ENCODE results near the gene CDKL2.

The CDKL2 gene

DNA sequence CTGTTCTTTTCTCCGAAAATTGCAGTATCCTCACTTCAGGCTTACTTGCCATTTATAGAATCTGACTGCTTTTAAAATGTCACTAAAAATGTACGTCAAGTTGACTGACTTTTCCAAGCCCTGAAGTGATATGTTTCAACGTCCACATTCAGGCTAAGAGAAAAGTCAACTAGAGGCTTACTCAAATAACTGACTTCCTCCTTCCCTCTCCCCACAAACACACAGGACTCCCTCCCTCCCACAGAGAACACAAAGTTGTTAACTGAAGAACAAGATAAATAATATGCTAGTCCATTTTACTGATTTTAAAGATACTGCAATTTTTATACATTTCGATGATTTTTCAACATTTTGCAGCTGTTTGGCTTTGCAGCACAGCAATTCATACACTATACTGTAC lies 13.8 kb upstream of the CDKL2 start:
- in situ Hi-C loops (cut with HindIII; ENCODE audit: low sequenced_read_pairs), result no loop called here
- TF ChIP-seq, protein P1, sequence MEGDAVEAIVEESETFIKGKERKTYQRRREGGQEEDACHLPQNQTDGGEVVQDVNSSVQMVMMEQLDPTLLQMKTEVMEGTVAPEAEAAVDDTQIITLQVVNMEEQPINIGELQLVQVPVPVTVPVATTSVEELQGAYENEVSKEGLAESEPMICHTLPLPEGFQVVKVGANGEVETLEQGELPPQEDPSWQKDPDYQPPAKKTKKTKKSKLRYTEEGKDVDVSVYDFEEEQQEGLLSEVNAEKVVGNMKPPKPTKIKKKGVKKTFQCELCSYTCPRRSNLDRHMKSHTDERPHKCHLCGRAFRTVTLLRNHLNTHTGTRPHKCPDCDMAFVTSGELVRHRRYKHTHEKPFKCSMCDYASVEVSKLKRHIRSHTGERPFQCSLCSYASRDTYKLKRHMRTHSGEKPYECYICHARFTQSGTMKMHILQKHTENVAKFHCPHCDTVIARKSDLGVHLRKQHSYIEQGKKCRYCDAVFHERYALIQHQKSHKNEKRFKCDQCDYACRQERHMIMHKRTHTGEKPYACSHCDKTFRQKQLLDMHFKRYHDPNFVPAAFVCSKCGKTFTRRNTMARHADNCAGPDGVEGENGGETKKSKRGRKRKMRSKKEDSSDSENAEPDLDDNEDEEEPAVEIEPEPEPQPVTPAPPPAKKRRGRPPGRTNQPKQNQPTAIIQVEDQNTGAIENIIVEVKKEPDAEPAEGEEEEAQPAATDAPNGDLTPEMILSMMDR (IDR thresholded peaks at IDR 0.05; ENCODE audit: low read depth, low read length), result no peak
- DNase-seq (ENCODE audit: low read depth, low spot score), result no peak
- no peak overlapping the region for H3K4me3 ChIP-seq (ENCODE audit: low read depth, low read length)

DNA sequence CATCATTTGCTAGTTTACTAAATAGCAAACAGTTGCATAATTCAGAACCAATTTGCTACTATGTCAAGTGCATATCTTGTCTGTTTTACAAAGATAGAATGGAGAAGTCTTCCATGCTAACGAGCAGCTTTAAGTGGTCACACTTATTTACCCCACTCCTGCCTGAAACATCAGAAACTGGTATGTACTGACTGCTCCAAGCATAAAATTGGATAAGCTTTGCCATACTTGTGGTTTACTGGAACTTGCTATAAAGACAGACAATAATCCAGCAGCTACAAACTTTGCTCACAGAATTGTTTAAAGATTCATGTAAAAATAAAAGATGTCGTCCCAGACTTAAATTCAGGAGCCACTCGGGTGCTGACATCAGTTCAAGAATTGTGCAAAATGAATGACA lies 13.3 kb upstream of the CDKL2 start:
- no peak overlapping the region for H3K4me3 ChIP-seq (ENCODE audit: low read depth, low read length)
- in situ Hi-C loops (cut with HindIII; ENCODE audit: low sequenced_read_pairs), result no loop called here
- peak; percentile 9 for DNase-seq (ENCODE audit: low read depth, low spot score)
- TF ChIP-seq, protein P1 (IDR thresholded peaks at IDR 0.05; ENCODE audit: low read depth, low read length), result no peak

DNA sequence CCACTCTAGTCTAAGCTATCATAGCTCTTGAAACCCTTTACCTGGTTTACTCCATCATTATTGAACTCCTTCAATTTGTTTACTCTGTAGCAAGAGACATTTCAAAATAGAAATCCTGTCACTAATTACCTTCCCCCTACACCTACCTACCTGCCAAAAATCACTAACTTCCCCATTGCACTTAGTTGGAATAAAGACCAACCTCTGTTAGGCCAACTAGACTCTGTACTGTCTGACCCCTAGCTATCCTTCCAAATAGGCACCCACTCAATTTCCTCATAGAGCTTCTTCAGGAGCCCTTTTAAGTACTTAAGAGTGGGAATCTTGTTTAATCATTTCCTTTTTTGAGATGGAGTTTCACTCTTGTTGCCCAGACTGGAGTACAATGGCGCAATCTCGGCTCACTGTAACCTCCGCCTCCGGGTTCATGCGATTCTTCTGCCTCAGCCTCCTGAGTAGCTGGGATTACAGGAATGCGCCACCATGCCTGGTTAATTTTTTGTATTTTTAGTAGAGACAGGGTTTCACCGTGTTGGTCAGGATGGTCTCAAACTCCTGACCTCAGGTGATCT lies 8.9 kb upstream of the CDKL2 start:
- in situ Hi-C loops (cut with HindIII; ENCODE audit: low sequenced_read_pairs), result no loop called here
- TF ChIP-seq, protein P1 (IDR thresholded peaks at IDR 0.05; ENCODE audit: low read depth, low read length), result no peak
- DNase-seq (ENCODE audit: low read depth, low spot score), result no peak
- H3K4me3 ChIP-seq (ENCODE audit: low read depth, low read length), result no peak overlapping the region

DNA sequence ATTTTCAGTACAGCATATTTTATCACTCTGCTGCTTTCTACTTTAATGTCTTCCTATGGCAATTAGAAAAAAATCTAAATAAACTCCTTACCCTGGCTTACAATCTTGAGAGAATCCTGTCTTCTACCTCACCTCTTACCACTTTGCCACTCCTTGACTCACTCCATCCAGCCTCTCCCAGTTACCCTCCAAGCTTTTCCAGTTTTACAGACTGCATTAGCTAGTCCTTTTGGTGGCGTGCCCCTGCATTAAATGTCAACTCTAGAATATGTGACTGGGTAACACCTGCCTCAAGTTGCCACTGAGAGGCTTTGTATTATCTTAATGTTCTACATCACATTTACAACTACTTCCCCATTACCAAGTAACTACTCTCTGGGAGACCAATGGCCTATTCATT lies 7.5 kb upstream of the CDKL2 start:
- in situ Hi-C loops (cut with HindIII; ENCODE audit: low sequenced_read_pairs), result no loop called here
- no peak for DNase-seq (ENCODE audit: low read depth, low spot score)
- no peak overlapping the region for H3K4me3 ChIP-seq (ENCODE audit: low read depth, low read length)
- TF ChIP-seq, protein P1 (IDR thresholded peaks at IDR 0.05; ENCODE audit: low read depth, low read length), result no peak

DNA sequence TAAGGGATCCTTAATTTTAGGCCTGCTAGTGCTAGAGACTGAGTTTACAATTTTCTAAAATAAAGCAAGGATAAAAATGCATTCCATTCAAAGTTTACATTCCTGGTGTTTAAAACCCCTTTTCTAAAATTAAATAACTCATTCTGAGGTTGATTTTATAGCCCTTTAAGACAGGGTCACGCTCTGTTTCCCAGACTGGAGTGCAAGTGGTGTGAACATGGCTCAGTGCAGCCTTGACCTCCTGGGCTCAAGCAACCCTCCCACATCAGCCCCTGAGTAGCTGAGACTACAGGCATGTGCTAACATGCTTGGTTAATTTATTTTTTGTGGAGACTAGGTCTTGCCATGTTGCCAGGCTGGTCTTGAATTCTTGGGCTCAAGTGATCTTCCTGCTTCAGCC lies 6.8 kb upstream of the CDKL2 start:
- DNase-seq (ENCODE audit: low read depth, low spot score), result peak; percentile 30
- H3K4me3 ChIP-seq (ENCODE audit: low read depth, low read length), result no peak overlapping the region
- TF ChIP-seq, protein P1 (IDR thresholded peaks at IDR 0.05; ENCODE audit: low read depth, low read length), result no peak
- in situ Hi-C loops (cut with HindIII; ENCODE audit: low sequenced_read_pairs), result no loop called here

DNA sequence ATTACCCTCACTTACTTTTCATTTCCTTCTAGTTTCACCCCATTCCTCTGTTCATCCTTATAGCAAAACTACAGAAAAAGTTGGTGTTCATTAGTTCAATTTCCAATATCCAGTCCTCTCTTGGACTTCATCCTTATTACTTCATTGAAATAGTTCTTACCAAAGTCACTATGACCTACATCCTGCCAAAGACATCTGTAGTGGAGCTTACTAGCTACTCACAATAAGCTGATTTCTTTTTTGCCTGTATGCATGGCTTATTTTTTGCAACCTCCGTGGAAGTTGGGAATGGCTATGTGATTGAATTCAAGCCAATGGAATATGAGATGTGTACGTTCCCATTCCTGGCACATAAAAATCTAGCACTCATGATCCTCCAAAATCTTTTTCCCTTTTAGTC lies 4.6 kb upstream of the CDKL2 start:
- TF ChIP-seq, protein P1 (IDR thresholded peaks at IDR 0.05; ENCODE audit: low read depth, low read length), result no peak
- H3K4me3 ChIP-seq (ENCODE audit: low read depth, low read length), result no peak overlapping the region
- in situ Hi-C loops (cut with HindIII; ENCODE audit: low sequenced_read_pairs), result no loop called here
- peak; percentile 38 for DNase-seq (ENCODE audit: low read depth, low spot score)

DNA sequence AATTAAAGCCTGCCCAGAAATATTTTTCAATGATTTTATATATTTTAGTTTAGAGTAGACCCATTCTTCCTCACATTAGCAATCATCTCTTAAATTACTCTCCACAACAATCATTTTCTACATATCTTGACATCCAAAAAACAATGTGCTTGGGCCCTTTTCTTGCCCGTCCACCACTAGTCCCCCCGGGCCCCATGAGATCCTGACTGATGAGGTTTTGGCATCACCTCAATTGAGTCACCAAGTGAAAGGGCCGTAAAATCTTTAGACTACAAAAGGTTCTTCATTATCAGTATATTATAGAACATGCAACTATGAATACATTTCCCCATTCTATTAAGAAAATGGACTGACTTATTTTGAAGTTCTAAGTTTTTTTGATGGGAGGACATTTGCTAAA lies 4.0 kb upstream of the CDKL2 start:
- DNase-seq (ENCODE audit: low read depth, low spot score), result peak; percentile 22
- no peak overlapping the region for H3K4me3 ChIP-seq (ENCODE audit: low read depth, low read length)
- TF ChIP-seq, protein P1 (IDR thresholded peaks at IDR 0.05; ENCODE audit: low read depth, low read length), result no peak
- in situ Hi-C loops (cut with HindIII; ENCODE audit: low sequenced_read_pairs), result no loop called here

Measured in astrocyte of the spinal cord (primary cell).